Measurements from ENCODE around the gene PARD3.

The PARD3 gene

DNA sequence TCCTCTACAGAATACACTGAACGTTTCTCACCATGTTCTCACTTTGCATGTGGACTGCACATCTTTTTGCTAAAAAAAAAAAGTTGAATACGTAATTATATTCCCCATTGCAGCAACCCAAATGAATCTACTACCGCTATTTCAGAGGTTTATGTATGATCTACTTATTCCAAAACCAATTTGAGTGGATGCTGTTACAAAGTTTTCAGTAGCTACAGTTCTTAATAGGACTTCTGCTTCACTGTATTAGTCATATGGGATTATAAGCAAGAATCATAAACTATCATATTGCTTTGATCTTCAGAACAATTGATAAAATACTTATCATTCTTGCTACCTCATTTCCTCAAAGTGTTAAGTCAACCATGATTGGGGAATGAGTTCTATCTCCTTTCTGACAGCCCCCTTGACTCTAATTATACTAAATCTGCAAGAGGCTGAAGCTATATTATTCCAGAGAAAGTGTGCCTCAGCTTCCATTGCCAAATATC, 257.0 kb downstream of the PARD3 start:
- no peak for DNase-seq

DNA sequence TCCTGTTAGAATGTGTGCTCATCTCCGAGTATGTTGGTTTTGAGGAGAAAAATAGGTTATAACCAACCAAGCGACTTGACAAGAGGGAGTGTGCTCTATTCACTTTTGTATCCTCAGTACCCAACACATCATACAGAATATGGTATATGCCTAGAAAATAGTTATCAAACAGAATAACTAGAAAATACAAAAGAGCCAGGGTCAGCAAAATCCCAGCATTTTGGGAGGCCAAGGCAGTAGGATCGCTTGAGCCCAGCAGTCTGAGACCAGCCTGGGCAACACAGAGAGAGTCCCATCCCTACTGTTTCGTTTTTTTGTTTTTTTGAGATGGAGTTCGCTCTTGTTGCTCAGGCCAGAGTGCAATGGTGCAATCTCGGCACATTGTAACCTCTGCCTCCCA, 257.9 kb downstream of the PARD3 start:
- no peak for DNase-seq

DNA sequence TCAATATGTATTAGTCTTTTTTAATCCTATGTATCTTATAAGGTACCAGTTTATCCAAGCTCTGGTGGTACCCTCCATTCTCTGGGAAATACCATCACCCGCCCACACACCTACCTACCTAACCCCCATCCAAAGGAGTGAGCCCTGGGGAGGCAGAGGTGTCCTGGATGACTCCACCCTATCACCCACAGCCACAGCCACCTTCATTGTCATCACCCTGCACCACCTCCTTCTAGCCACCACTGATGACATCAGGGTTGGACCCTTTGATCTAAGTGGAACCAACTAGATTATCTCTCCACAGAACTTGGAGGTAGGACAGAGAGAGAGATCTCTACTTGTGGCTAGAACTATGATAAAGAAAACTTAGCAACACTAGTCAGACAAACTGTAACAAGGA, 259.4 kb downstream of the PARD3 start:
- DNase-seq = no peak

GRCh38 chr10:34553747-34554146, 261.3 kb downstream of the PARD3 start:
- no peak for DNase-seq

GRCh38 chr10:34551295-34551694, 263.8 kb downstream of the PARD3 start:
- DNase-seq = no peak

DNA sequence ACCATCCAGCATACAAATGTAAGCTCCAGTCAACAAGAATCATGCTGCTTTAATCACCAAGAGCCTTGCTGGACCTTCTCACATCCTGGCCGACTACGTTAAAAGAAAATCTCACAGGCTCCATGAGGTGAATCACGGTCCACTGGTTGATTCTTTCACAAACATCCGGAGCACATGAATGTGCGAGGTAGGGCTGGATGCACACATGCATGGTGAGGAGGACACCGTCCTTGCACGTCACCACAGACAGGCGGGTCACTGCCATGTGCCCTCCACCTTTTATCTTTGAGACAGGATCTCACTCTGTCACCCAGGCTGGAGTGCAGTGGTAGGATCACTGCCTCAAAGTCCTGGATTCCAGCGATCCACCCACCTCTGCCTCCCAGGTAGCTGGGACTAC, 265.1 kb downstream of the PARD3 start:
- DNase-seq = no peak

GRCh38 chr10:34549001-34549400, 266.1 kb downstream of the PARD3 start:
- no peak for DNase-seq

- no peak for DNase-seq
Measured at GRCh38 chr10:34548466-34548865, 266.6 kb downstream of the PARD3 start.

DNA sequence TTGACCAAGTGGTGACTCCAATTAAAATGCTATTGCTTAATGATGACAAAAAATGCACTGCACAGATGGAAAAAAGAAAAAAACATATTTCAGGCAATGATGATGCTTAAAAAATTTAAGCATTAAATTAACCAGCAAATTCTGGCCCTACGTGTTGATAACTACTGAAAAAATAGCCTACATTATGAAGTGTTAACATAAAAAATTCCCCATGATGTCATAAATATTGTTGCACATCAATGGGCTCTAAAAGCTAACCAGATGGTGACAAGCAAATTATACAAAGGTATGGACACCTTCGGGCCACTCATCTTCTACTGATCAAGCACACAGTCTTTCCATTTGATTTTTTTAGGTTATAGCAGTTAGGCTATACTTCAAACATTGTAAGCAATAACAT, 267.4 kb downstream of the PARD3 start:
- DNase-seq = no peak

- no peak for DNase-seq
Measured at GRCh38 chr10:34547291-34547690, 267.8 kb downstream of the PARD3 start.

- DNase-seq = no peak
Measured at GRCh38 chr10:34544400-34544799, 270.7 kb downstream of the PARD3 start.

GRCh38 chr10:34543716-34544115, 271.4 kb downstream of the PARD3 start:
- no peak for DNase-seq

- DNase-seq = no peak
Measured at GRCh38 chr10:34540492-34540891, 274.6 kb downstream of the PARD3 start.

- no peak for DNase-seq
Measured at GRCh38 chr10:34539533-34540315, 275.4 kb downstream of the PARD3 start.

GRCh38 chr10:34538281-34538829, 276.7 kb downstream of the PARD3 start:
- no peak for DNase-seq

GRCh38 chr10:34537629-34538231, 277.4 kb downstream of the PARD3 start:
- no peak for DNase-seq

DNA sequence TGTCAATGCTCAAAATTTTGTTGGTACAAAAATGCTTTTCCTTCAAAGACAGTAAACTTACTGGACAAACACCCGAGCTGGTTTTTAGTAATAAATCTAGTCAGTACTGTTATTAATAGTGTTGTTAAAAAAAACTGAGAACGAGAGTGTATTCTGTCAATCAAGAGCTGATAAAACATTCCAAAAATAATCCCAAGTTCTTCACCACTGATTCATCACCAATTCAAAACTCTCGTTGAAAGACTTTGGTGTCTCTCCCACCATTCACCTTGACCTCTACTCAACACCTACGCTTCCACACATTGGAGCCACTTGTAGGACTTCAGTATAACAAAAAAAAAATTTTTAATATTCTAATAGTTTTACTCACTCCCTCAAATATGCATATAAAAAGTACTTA, 279.2 kb downstream of the PARD3 start:
- no peak for DNase-seq

DNA sequence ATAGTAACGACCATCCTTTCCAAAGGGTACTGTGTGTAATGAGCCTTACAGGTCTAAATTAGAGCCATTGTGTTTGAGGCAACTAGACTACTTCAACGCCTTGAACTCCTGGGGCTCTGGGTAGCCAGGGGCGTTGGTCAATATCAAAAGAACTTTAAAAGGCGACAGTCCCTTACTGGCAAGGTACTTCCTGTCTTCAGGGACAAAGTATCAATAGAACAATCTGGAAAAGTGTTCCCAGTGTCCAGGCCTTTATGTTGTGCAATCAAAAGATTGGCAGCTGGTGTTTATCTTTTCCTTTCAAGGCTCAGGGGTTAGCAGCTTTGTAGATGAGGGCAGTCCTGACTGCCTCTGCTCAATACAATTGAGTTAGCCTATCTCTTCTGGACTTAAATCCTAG, 284.3 kb downstream of the PARD3 start:
- DNase-seq = no peak

- no peak for DNase-seq
Measured at GRCh38 chr10:34528320-34528719, 286.8 kb downstream of the PARD3 start.

GRCh38 chr10:34526758-34527730, 288.1 kb downstream of the PARD3 start:
- no peak for DNase-seq

- no peak for DNase-seq
Measured at GRCh38 chr10:34526186-34526585, 288.9 kb downstream of the PARD3 start.

DNA sequence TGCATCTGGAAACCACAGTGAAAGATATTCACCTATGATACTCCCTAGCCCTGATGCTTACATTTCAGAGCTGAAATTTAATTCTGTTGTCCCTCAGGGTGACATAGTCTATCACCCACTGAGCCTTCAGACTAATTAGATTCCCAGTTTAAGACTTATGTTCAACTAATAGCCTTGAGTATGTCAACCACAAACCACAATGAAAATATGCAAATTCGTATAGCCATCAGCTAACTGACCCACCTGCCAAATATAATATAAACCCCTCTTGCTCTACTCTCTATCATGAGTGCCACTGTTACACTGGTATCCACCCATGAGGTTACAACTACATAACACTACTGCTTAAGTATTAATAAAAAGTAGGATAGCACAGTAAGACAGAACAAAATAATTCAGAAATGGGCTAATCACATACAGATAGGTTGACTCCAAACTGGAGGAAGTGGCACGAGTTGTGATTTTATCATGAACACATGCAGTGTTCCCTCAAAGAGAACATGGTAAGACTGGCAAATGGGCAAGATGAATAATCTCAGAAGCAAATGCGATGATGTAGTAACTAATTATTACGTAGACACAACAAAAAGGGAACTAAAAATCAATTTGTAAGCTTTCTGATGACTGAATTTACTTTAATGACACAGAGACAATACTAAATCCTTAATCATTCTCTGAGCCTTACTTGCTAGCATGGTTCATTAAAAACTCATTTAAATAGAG, 290.6 kb downstream of the PARD3 start:
- DNase-seq = no peak
